ENCODE results near the gene KRTAP19-1. TPM values are rescaled to one million over a fixed set of nuclear protein-coding genes. Genes with fewer than 3 reads are reported as not detected.

KRTAP19-1 gene
- total RNA-seq, 1 donor from 2014 or later, result not detected

- Mint-ChIP-seq H3K9me3 (ENCODE audit: low read depth) (peaks cover 3% of the 10 kb centered on the region), H3K4me1 (ENCODE audit: low read depth) (no peaks in the 10 kb centered on the region), H3K4me3 (ENCODE audit: low read depth) (no peak within 1 kb of the TSS), H3K27ac (no peak within 1 kb of the TSS), H3K36me3 (ENCODE audit: insufficient read depth) (no peaks in the 10 kb centered on the region), H3K27me3 (no peaks in the 10 kb centered on the region)
- TF ChIP-seq CTCF (IDR thresholded peaks at IDR 0.05; ENCODE audit: unreplicated experiment), result no peak
- no peak for DNase-seq (ENCODE audit: low spot score, unreplicated experiment)
These were observed 16.9 kb upstream of the KRTAP19-1 start, which contains the start of gene KRTAP19-4 for GRCh38 chr21:30497065-30497464. Gene KRTAP19-4, minus strand, starts transcription at chr21:30497165. Its CDS starts 55 bp downstream, at chr21:30497110.

- H3K4me1 Mint-ChIP-seq (ENCODE audit: low read depth), result no peaks in the 10 kb centered on the region
- no peaks in the 10 kb centered on the region for H3K36me3 Mint-ChIP-seq (ENCODE audit: insufficient read depth)
- DNase-seq (ENCODE audit: low spot score, unreplicated experiment), result no peak
- no peak for TF ChIP-seq CTCF (IDR thresholded peaks at IDR 0.05; ENCODE audit: unreplicated experiment)
- no peak within 1 kb of the TSS for H3K4me3 Mint-ChIP-seq (ENCODE audit: low read depth)
- H3K9me3 Mint-ChIP-seq (ENCODE audit: low read depth), result peaks cover 9% of the 10 kb centered on the region
- H3K27ac Mint-ChIP-seq, result no peak within 1 kb of the TSS
- no peaks in the 10 kb centered on the region for H3K27me3 Mint-ChIP-seq
These were observed 11.8 kb upstream of the KRTAP19-1 start, which contains the start of gene KRTAP19-3 for GRCh38 chr21:30491963-30492428. Gene KRTAP19-3, minus strand, starts transcription at chr21:30492013. Its CDS starts 56 bp downstream, at chr21:30491957.

- Mint-ChIP-seq H3K36me3 (ENCODE audit: insufficient read depth) (no peaks in the 10 kb centered on the region), H3K27ac (no peak within 1 kb of the TSS), H3K4me1 (ENCODE audit: low read depth) (no peaks in the 10 kb centered on the region), H3K9me3 (ENCODE audit: low read depth) (peaks cover 14% of the 10 kb centered on the region), H3K27me3 (no peaks in the 10 kb centered on the region), H3K4me3 (ENCODE audit: low read depth) (no peak within 1 kb of the TSS)
- TF ChIP-seq CTCF (IDR thresholded peaks at IDR 0.05; ENCODE audit: unreplicated experiment), result no peak
- DNase-seq (ENCODE audit: low spot score, unreplicated experiment), result no peak
These were observed 7.2 kb upstream of the KRTAP19-1 start, which contains the start of gene KRTAP19-2 for GRCh38 chr21:30487336-30487735. Gene KRTAP19-2, minus strand, starts transcription at chr21:30487436. Its CDS starts 88 bp downstream, at chr21:30487348.

- no peak overlapping the region for H3K27ac Mint-ChIP-seq
- peaks cover 14% of the 10 kb centered on the region for H3K9me3 Mint-ChIP-seq (ENCODE audit: low read depth)
- H3K4me3 Mint-ChIP-seq (ENCODE audit: low read depth), result no peak overlapping the region
- H3K4me1 Mint-ChIP-seq (ENCODE audit: low read depth), result no peaks in the 10 kb centered on the region
- H3K27me3 Mint-ChIP-seq, result no peaks in the 10 kb centered on the region
- no peak for DNase-seq (ENCODE audit: low spot score, unreplicated experiment)
- TF ChIP-seq CTCF (IDR thresholded peaks at IDR 0.05; ENCODE audit: unreplicated experiment), result no peak
- no peaks in the 10 kb centered on the region for H3K36me3 Mint-ChIP-seq (ENCODE audit: insufficient read depth)
These were observed 6.0 kb upstream of the KRTAP19-1 start for GRCh38 chr21:30486180-30486579.

- Mint-ChIP-seq H3K27me3 (no peaks in the 10 kb centered on the region), H3K27ac (no peak overlapping the region), H3K4me3 (ENCODE audit: low read depth) (no peak overlapping the region), H3K4me1 (ENCODE audit: low read depth) (peaks cover 2% of the 10 kb centered on the region), H3K9me3 (ENCODE audit: low read depth) (peaks cover 8% of the 10 kb centered on the region), H3K36me3 (ENCODE audit: insufficient read depth) (no peaks in the 10 kb centered on the region)
- no peak for TF ChIP-seq CTCF (IDR thresholded peaks at IDR 0.05; ENCODE audit: unreplicated experiment)
- no peak for DNase-seq (ENCODE audit: low spot score, unreplicated experiment)
These were observed 2.0 kb upstream of the KRTAP19-1 start for GRCh38 chr21:30482130-30482529.

All from progenitor cell of endocrine pancreas (in vitro differentiated cells).